ENCODE measurements around the gene ACOT8. TPM values are rescaled to one million over a fixed set of nuclear protein-coding genes. Genes with fewer than 3 reads are reported as not detected.

Gene ACOT8
- polyA plus RNA-seq, 1 donor (not counting 4 experiments of a cell fraction or from before 2014, with no cell fraction given), result 23.9 TPM

DNA sequence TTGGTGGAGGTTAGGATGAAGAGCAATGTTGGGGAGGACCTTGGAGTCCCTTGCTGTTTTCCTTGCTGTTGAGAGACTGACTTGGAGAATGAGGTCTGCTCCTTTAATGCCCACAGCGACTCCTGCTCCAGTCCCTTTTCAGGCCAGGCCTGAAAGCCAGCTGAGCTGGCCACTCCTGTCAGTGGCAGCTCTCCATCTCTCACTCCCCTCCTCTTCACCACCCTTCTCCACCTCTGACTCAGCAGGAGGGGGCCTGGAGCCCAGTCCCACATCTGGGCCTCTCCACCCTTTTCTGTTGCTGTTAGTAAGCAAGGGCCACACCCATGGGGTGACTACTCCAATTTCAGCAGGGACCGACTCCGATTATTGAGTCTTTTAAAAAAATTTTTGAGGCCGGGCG, 21.4 kb downstream of the ACOT8 start:
- no peak for FAIRE-seq
- Histone ChIP-seq H3K9me3 (ENCODE audit: control insufficient read depth, low read depth, low read length) (no peaks in the 10 kb centered on the region), H3K4me1 (ENCODE audit: control insufficient read depth, extremely low read depth, insufficient read depth, low read length) (peaks cover 24% of the 10 kb centered on the region), H3K27me3 (ENCODE audit: control insufficient read depth, extremely low read depth, insufficient read depth, low read length) (no peaks in the 10 kb centered on the region), H3K4me2 (ENCODE audit: control insufficient read depth, extremely low read depth, insufficient read depth, low read depth, low read length) (peak overlapping the region; percentile 86), H3K9me1 (ENCODE audit: control insufficient read depth, extremely low read depth, insufficient read depth, low read length) (peaks cover 2% of the 10 kb centered on the region), H3K36me3 (ENCODE audit: control insufficient read depth in 2 of 2, extremely low read depth in 1 of 2, insufficient read depth in 2 of 2, low read length in 2 of 2) (peaks cover 0 to 1% of the 10 kb centered on the region in 2 experiments), H3K79me2 (ENCODE audit: control insufficient read depth, insufficient read depth, low read length) (no peaks in the 10 kb centered on the region), H3K9ac (ENCODE audit: control insufficient read depth, extremely low read depth, insufficient read depth, low read length) (no peak overlapping the region), H3K27ac (ENCODE audit: control insufficient read depth, insufficient read depth, low read length) (no peak overlapping the region), H3K4me3 (ENCODE audit: control insufficient read depth in 2 of 3, extremely low read depth in 1 of 3, insufficient read depth in 2 of 3, low read depth in 1 of 3, low read length in 3 of 3) (no peak overlapping the region), H4K20me1 (ENCODE audit: control insufficient read depth, extremely low read depth, insufficient read depth, low read length) (no peaks in the 10 kb centered on the region), H2AFZ (ENCODE audit: control insufficient read depth, low read length) (no peak overlapping the region)
- no peak for DNase-seq (ENCODE audit: low read depth, low spot score)
- TF ChIP-seq, protein P1, sequence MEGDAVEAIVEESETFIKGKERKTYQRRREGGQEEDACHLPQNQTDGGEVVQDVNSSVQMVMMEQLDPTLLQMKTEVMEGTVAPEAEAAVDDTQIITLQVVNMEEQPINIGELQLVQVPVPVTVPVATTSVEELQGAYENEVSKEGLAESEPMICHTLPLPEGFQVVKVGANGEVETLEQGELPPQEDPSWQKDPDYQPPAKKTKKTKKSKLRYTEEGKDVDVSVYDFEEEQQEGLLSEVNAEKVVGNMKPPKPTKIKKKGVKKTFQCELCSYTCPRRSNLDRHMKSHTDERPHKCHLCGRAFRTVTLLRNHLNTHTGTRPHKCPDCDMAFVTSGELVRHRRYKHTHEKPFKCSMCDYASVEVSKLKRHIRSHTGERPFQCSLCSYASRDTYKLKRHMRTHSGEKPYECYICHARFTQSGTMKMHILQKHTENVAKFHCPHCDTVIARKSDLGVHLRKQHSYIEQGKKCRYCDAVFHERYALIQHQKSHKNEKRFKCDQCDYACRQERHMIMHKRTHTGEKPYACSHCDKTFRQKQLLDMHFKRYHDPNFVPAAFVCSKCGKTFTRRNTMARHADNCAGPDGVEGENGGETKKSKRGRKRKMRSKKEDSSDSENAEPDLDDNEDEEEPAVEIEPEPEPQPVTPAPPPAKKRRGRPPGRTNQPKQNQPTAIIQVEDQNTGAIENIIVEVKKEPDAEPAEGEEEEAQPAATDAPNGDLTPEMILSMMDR (optimal IDR thresholded peaks at IDR 0.05 in 1 of 3, IDR thresholded peaks at IDR 0.05 in 1 of 3, conservative IDR thresholded peaks at IDR 0.05 in 1 of 3; ENCODE audit: extremely low read depth in 1 of 3, insufficient read depth in 2 of 3, low read length in 3 of 3), result no peak
- no peak for TF ChIP-seq EZH2 (IDR thresholded peaks at IDR 0.05; ENCODE audit: low read length)
- dilution Hi-C loops (cut with MboI; ENCODE audit: extremely low pct_ligation_motif_present, low sequenced_read_pairs), result no loop called here

DNA sequence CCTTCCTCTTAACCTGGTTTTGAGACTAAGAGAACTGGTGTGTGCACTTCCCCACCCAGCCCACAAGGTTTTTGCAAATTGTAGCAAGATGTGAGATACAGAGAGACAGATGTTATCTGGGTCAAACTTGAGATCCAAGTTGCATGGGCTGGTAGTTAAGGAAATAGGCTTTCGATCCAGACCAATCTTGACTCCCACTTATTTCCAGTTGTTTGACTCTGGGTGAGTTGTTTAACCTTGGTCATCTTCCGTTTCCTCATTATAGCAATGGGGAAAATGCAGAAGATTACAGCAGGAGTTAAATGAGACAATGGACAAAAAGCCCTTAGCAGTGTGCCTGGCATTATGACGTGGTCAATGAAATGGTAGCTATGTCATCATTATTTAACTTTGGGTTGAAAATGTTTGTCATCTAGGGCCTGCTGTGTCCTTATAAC, 21.8 kb downstream of the ACOT8 start:
- H3K9me1 ChIP-seq (ENCODE audit: control insufficient read depth, extremely low read depth, insufficient read depth, low read length), result peaks cover 2% of the 10 kb centered on the region
- no peak for DNase-seq (ENCODE audit: low read depth, low spot score)
- no peaks in the 10 kb centered on the region for H3K27me3 ChIP-seq (ENCODE audit: control insufficient read depth, extremely low read depth, insufficient read depth, low read length)
- no peak for FAIRE-seq
- dilution Hi-C loops (cut with MboI; ENCODE audit: extremely low pct_ligation_motif_present, low sequenced_read_pairs), result no loop called here
- H4K20me1 ChIP-seq (ENCODE audit: control insufficient read depth, extremely low read depth, insufficient read depth, low read length), result no peaks in the 10 kb centered on the region
- no peak for TF ChIP-seq EZH2 (IDR thresholded peaks at IDR 0.05; ENCODE audit: low read length)
- TF ChIP-seq, protein P1 (optimal IDR thresholded peaks at IDR 0.05 in 1 of 3, IDR thresholded peaks at IDR 0.05 in 1 of 3, conservative IDR thresholded peaks at IDR 0.05 in 1 of 3; ENCODE audit: extremely low read depth in 1 of 3, insufficient read depth in 2 of 3, low read length in 3 of 3), result peak in 1 of 3 experiments; percentile 15
- H3K4me3 ChIP-seq (ENCODE audit: control insufficient read depth in 2 of 3, extremely low read depth in 1 of 3, insufficient read depth in 2 of 3, low read depth in 1 of 3, low read length in 3 of 3), result no peak overlapping the region
- H3K36me3 ChIP-seq (ENCODE audit: control insufficient read depth in 2 of 2, extremely low read depth in 1 of 2, insufficient read depth in 2 of 2, low read length in 2 of 2), result no peaks in the 10 kb centered on the region
- H3K4me1 ChIP-seq (ENCODE audit: control insufficient read depth, extremely low read depth, insufficient read depth, low read length), result peaks cover 24% of the 10 kb centered on the region
- H3K79me2 ChIP-seq (ENCODE audit: control insufficient read depth, insufficient read depth, low read length), result no peaks in the 10 kb centered on the region
- H3K27ac ChIP-seq (ENCODE audit: control insufficient read depth, insufficient read depth, low read length), result no peak overlapping the region
- no peaks in the 10 kb centered on the region for H3K9me3 ChIP-seq (ENCODE audit: control insufficient read depth, low read depth, low read length)
- H3K9ac ChIP-seq (ENCODE audit: control insufficient read depth, extremely low read depth, insufficient read depth, low read length), result no peak overlapping the region
- H3K4me2 ChIP-seq (ENCODE audit: control insufficient read depth, extremely low read depth, insufficient read depth, low read depth, low read length), result peak overlapping the region; percentile 86
- no peak overlapping the region for H2AFZ ChIP-seq (ENCODE audit: control insufficient read depth, low read length)
